CD14-positive monocyte (primary cell): Measurements from ENCODE around the gene DNAH3. TPM values are rescaled to one million over a fixed set of nuclear protein-coding genes. Genes with fewer than 3 reads are reported as not detected.

Experiments used
- DNase-seq, 3 donors: peaks; one replicate each; pipeline ENCODE4 v3.0.0-alpha.2; 2011 to 2022
- H2AFZ ChIP-seq: 2 replicates; pipeline ENCODE4 v1.6.0; 2012; ENCODE audit warnings: mild to moderate bottlenecking, low read depth, low read length, inconsistent platforms; ENCODE audit not compliant: insufficient read depth, poor library complexity, severe bottlenecking
- H3K27ac ChIP-seq, 2 donors: 1 replicate in 1 of 2; 2 replicates in 1 of 2; pipeline ENCODE4 v1.5.1; 2012 to 2013; ENCODE audit warnings: low read length in 2 of 2, control low read depth in 1 of 2, inconsistent platforms in 1 of 2, low read depth in 1 of 2, mild to moderate bottlenecking in 1 of 2
- H3K27me3 ChIP-seq, 2 donors: one replicate each; pipeline versions ENCODE4 v1.6.0 to v1.6.1; 2011 to 2013; ENCODE audit warnings: low read length in 2 of 2; ENCODE audit not compliant: control insufficient read depth in 2 of 2, insufficient read depth in 2 of 2
- H3K36me3 ChIP-seq, 2 donors: replicated peaks in 1 of 2; 1 replicate in 1 of 2; 2 replicates in 1 of 2; pipeline versions ENCODE4 v1.5.1 to v1.6.1; 2012 to 2013; ENCODE audit warnings: low read length in 2 of 2, control low read depth in 1 of 2, inconsistent platforms in 1 of 2, mild to moderate bottlenecking in 1 of 2; ENCODE audit not compliant: insufficient read depth in 2 of 2, control insufficient read depth in 1 of 2
- H3K4me1 ChIP-seq, 2 donors: 1 replicate in 1 of 2; 2 replicates in 1 of 2; pipeline versions ENCODE4 v1.5.1 to v1.6.1; 2012 to 2013; ENCODE audit warnings: low read length in 2 of 2, control low read depth in 1 of 2, inconsistent platforms in 1 of 2, mild to moderate bottlenecking in 1 of 2, moderate library complexity in 1 of 2; ENCODE audit not compliant: insufficient read depth in 2 of 2, control insufficient read depth in 1 of 2
- H3K4me2 ChIP-seq: replicated peaks from 2 replicates; pipeline ENCODE3; 2012; ENCODE audit warnings: low read length, moderate library complexity, mild to moderate bottlenecking; ENCODE audit not compliant: poor library complexity, severe bottlenecking; ENCODE audit errors: extremely low read depth
- H3K4me3 ChIP-seq, 3 experiments: fragments of 200-600 bp in 1 of 3; sonication (generic) in 1 of 3; replicated peaks in 1 of 3; 1 replicate in 2 of 3; 2 replicates in 1 of 3; pipeline ENCODE4 v1.5.1; 2011 to 2013; ENCODE audit warnings: low read length in 3 of 3, mild to moderate bottlenecking in 3 of 3, control low read depth in 2 of 3, low read depth in 2 of 3, inconsistent platforms in 1 of 3, moderate library complexity in 1 of 3
- H3K79me2 ChIP-seq: 2 replicates; pipeline ENCODE4 v1.6.0; 2012; ENCODE audit warnings: mild to moderate bottlenecking, control low read depth, inconsistent platforms, low read length, moderate library complexity; ENCODE audit not compliant: insufficient read depth
- H3K9ac ChIP-seq: 2 replicates; pipeline ENCODE4 v1.6.0; 2017; ENCODE audit warnings: low read length, mild to moderate bottlenecking; ENCODE audit not compliant: insufficient read depth, poor library complexity, severe bottlenecking
- H3K9me3 ChIP-seq, 2 donors: replicated peaks in 1 of 2; 1 replicate in 1 of 2; 2 replicates in 1 of 2; pipeline versions ENCODE4 v1.5.1 to v1.6.1; 2012 to 2013; ENCODE audit warnings: low read length in 2 of 2, control low read depth in 1 of 2; ENCODE audit not compliant: control insufficient read depth in 1 of 2, insufficient read depth in 1 of 2
- H4K20me1 ChIP-seq: 2 replicates; pipeline ENCODE4 v1.6.0; 2012; ENCODE audit warnings: mild to moderate bottlenecking, low read length, control low read depth, moderate library complexity; ENCODE audit not compliant: insufficient read depth
- H3K27ac Mint-ChIP-seq, 7 donors: one replicate each; pipeline ENCODE4 v1.8.0; 2020; ENCODE audit warnings: mild to moderate bottlenecking in 7 of 7, mixed read lengths in 7 of 7, moderate library complexity in 6 of 7, inconsistent platforms in 2 of 7
- H3K27me3 Mint-ChIP-seq, 3 donors: one replicate each; pipeline ENCODE4 v1.8.0; 2021 to 2022; ENCODE audit warnings: low read depth in 3 of 3, mild to moderate bottlenecking in 3 of 3, mixed read lengths in 3 of 3, moderate library complexity in 3 of 3, inconsistent platforms in 1 of 3
- H3K36me3 Mint-ChIP-seq, 2 donors: one replicate each; pipeline ENCODE4 v1.8.0; 2020; ENCODE audit warnings: mixed read lengths in 2 of 2, inconsistent platforms in 1 of 2, mild to moderate bottlenecking in 1 of 2
- H3K4me1 Mint-ChIP-seq: one replicate; pipeline ENCODE4 v1.8.0; 2020; ENCODE audit warnings: mild to moderate bottlenecking, mixed read lengths
- H3K4me3 Mint-ChIP-seq, 2 donors: one replicate each; pipeline ENCODE4 v1.8.0; 2020; ENCODE audit warnings: mild to moderate bottlenecking in 2 of 2, mixed read lengths in 2 of 2, moderate library complexity in 1 of 2
- H3K9me3 Mint-ChIP-seq, 7 donors: one replicate each; pipeline ENCODE4 v1.8.0; 2020 to 2022; ENCODE audit warnings: mixed read lengths in 7 of 7, mild to moderate bottlenecking in 6 of 7, moderate library complexity in 6 of 7, inconsistent platforms in 2 of 7
- CTCF ChIP-seq: fragments of 200-600 bp; IDR thresholded peaks from one replicate; pipeline ENCODE4 v1.8.0; 2022; ENCODE audit warnings: antibody characterized with exemption, mild to moderate bottlenecking
- WGBS: methylation state at CpG from one replicate; pipeline ENCODE4 v1.1.5; 2013; ENCODE audit warnings: missing lambda C conversion rate; ENCODE audit not compliant: insufficient coverage; 5-methylcytosine and 5-hydroxymethylcytosine counted together
- intact Hi-C, 2 donors: fragments of 100-400 bp; cut with micrococcal nuclease; formaldehyde crosslinking; loops; one replicate each; pipeline versions ENCODE4 v1.15.0 to v1.15.1; 2023
- polyA plus RNA-seq, 3 donors: library from polyadenylated mRNA; depleted of rRNA in 1 of 3; unstranded in 2 of 3; stranded (reverse) in 1 of 3; fragments of 300-500 nt in 2 of 3; fragments of >200 nt in 1 of 3; fragmentation: Illumina TruSeq in 2 of 3; gene quantifications; 1 replicate in 2 of 3; 2 replicates in 1 of 3; pipeline ENCODE4 v1.2.3, GENCODE V29; 2012 to 2021

The DNAH3 gene
- polyA plus RNA-seq, 3 donors = not detected

GRCh38 chr16:21199607-21200218 lies 49.1 kb upstream of the DNAH3 start:
- H4K20me1 ChIP-seq = no peaks in the 10 kb centered on the region
- Mint-ChIP-seq H3K9me3 (no peaks in the 10 kb centered on the region), H3K27ac (no peak overlapping the region), H3K36me3 (no peaks in the 10 kb centered on the region), H3K4me3 (no peak overlapping the region), H3K4me1 (peaks cover 7% of the 10 kb centered on the region), H3K27me3 (peaks cover 8 to 25% (median 17%) of the 10 kb centered on the region in 3 donors)
- H3K4me3 ChIP-seq = no peak overlapping the region
- TF ChIP-seq CTCF = no peak
- no peaks in the 10 kb centered on the region for H3K79me2 ChIP-seq
- no peak for DNase-seq
- WGBS = 100% methylated on average over 1 of the region's 5 CpGs
- H3K4me1 ChIP-seq = no peaks in the 10 kb centered on the region
- H3K9me3 ChIP-seq = no peaks in the 10 kb centered on the region
- H3K36me3 ChIP-seq = no peaks in the 10 kb centered on the region
- no peak overlapping the region for H3K4me2 ChIP-seq
- H3K27me3 ChIP-seq = peaks cover 4 to 10% of the 10 kb centered on the region in 2 donors
- intact Hi-C loops = loop anchor here in 1 of 2 donors (10.0 kb wide), 1 partner anchor 375 kb away; no protein-coding TSS in a partner anchor
- H3K9ac ChIP-seq = no peak overlapping the region
- no peak overlapping the region for H2AFZ ChIP-seq
- no peak overlapping the region for H3K27ac ChIP-seq

GRCh38 chr16:21197621-21198020 lies 47.0 kb upstream of the DNAH3 start:
- H3K9me3 ChIP-seq = no peaks in the 10 kb centered on the region
- no peaks in the 10 kb centered on the region for H3K36me3 Mint-ChIP-seq
- peaks cover 4 to 6% of the 10 kb centered on the region in 2 donors for H3K27me3 ChIP-seq
- H3K4me2 ChIP-seq = no peak overlapping the region
- no peak for DNase-seq
- H3K27ac Mint-ChIP-seq = no peak overlapping the region
- H3K4me3 Mint-ChIP-seq = no peak overlapping the region
- no peaks in the 10 kb centered on the region for H4K20me1 ChIP-seq
- H3K27ac ChIP-seq = no peak overlapping the region
- H3K4me1 ChIP-seq = no peaks in the 10 kb centered on the region
- no CpG with 5 or more reads among the region's 3 CpGs for WGBS
- intact Hi-C loops = loop anchor here in 1 of 2 donors (10.0 kb wide), 1 partner anchor 377 kb away; no protein-coding TSS in a partner anchor
- no peak overlapping the region for H3K4me3 ChIP-seq
- H3K9me3 Mint-ChIP-seq = no peaks in the 10 kb centered on the region
- no peaks in the 10 kb centered on the region for H3K79me2 ChIP-seq
- H2AFZ ChIP-seq = no peak overlapping the region
- peaks cover 7% of the 10 kb centered on the region for H3K4me1 Mint-ChIP-seq
- no peaks in the 10 kb centered on the region for H3K36me3 ChIP-seq
- H3K27me3 Mint-ChIP-seq = peaks cover 9 to 25% (median 16%) of the 10 kb centered on the region in 3 donors
- no peak overlapping the region for H3K9ac ChIP-seq
- TF ChIP-seq CTCF = no peak
